ENCODE data around the gene COX19. TPM values are rescaled to one million over a fixed set of nuclear protein-coding genes. Genes with fewer than 3 reads are reported as not detected.

The COX19 gene
- total RNA-seq, 1 experiment from 2014 or later = 24.8 TPM

- no peak for TF ChIP-seq CTCF (IDR thresholded peaks at IDR 0.05; ENCODE audit: insufficient read depth in 1 of 2, low read depth in 1 of 2, low read length in 1 of 2, severe bottlenecking in 1 of 2, unreplicated experiment in 1 of 2)
- H3K27ac Mint-ChIP-seq (ENCODE audit: unreplicated experiment) = no peak overlapping the region
- H3K27me3 ChIP-seq (replicated peaks; ENCODE audit: control insufficient read depth, insufficient read depth, low read length) = no peaks in the 10 kb centered on the region
- no TSS peak for BruUV-seq (replicated peaks)
- peaks cover 23% of the 10 kb centered on the region for H3K36me3 Mint-ChIP-seq (ENCODE audit: insufficient read depth, unreplicated experiment)
- no peak overlapping the region for H3K4me3 ChIP-seq (ENCODE audit: low read depth, low read length)
- POLR2A ChIA-PET = no interaction called here
- H3K4me1 ChIP-seq = peaks cover 5% of the 10 kb centered on the region
- H3K9me3 ChIP-seq = peaks cover 9% of the 10 kb centered on the region; the same call in 1 of the 2 replicates
- DNase-seq = no peak
- intact Hi-C loops (cut with micrococcal nuclease; ENCODE audit: unreplicated experiment) = no loop called here
- peaks cover 1% of the 10 kb centered on the region for H3K36me3 ChIP-seq (ENCODE audit: control insufficient read depth, insufficient read depth, low read length)
- no peaks in the 10 kb centered on the region for H3K4me1 Mint-ChIP-seq (ENCODE audit: low read depth, unreplicated experiment)
- no peaks in the 10 kb centered on the region for H3K27me3 Mint-ChIP-seq (ENCODE audit: insufficient read depth, unreplicated experiment)
- H3K9me3 Mint-ChIP-seq (ENCODE audit: unreplicated experiment) = peaks cover 17% of the 10 kb centered on the region
- H3K4me3 Mint-ChIP-seq (ENCODE audit: unreplicated experiment) = no peak overlapping the region
- CTCF ChIA-PET = interaction anchor here (0.7 kb wide), 1 partner anchor 1795 kb away, joined by 3 read pairs; no protein-coding TSS in a partner anchor
Observed at GRCh38 chr7:939843-940242, 35.5 kb downstream of the COX19 start.

DNA sequence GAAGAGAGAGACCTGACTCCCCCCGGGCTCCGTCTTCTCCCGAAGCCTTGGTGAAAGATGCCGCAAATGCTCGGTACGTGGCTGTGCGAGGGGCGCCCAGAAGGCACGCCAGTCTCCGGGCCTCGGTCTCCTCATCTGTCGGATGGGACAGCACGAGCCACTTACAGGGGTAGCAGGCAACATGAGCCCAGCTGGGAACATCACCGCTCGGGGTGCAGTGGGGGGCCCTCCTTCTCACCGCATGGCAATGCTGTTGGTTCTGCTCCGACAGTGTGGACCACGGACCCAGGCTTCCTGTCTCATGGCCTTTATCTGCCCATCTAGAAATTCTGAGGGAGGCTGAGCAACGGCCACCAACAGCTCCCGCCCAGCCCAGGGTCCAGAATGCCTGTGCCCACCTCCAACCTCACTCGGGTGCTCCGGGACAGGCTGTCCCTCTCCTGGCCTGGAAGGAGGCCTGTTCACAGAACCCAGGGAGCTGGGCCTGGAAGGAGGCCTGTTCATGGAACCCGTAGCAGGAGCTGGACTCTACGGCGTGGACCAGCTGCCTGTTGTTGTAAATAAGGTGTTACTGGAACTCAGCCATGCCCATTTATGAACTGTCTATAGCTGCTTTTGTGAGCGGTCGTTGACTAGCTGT, 36.7 kb downstream of the COX19 start:
- DNase-seq = no peak
- Mint-ChIP-seq H3K9me3 (ENCODE audit: unreplicated experiment) (peaks cover 17% of the 10 kb centered on the region), H3K4me1 (ENCODE audit: low read depth, unreplicated experiment) (no peaks in the 10 kb centered on the region), H3K4me3 (ENCODE audit: unreplicated experiment) (no peak overlapping the region), H3K27ac (ENCODE audit: unreplicated experiment) (peak overlapping the region; percentile 15), H3K36me3 (ENCODE audit: insufficient read depth, unreplicated experiment) (peaks cover 32% of the 10 kb centered on the region), H3K27me3 (ENCODE audit: insufficient read depth, unreplicated experiment) (no peaks in the 10 kb centered on the region)
- H3K27me3 ChIP-seq (replicated peaks; ENCODE audit: control insufficient read depth, insufficient read depth, low read length) = no peaks in the 10 kb centered on the region
- TF ChIP-seq CTCF (IDR thresholded peaks at IDR 0.05; ENCODE audit: insufficient read depth in 1 of 2, low read depth in 1 of 2, low read length in 1 of 2, severe bottlenecking in 1 of 2, unreplicated experiment in 1 of 2) = no peak
- BruUV-seq (replicated peaks) = no TSS peak
- intact Hi-C loops (cut with micrococcal nuclease; ENCODE audit: unreplicated experiment) = no loop called here
- ChIA-PET POLR2A (no interaction called here), CTCF (no interaction called here)
- H3K4me1 ChIP-seq = no peaks in the 10 kb centered on the region
- H3K9me3 ChIP-seq = peaks cover 9% of the 10 kb centered on the region; the same call in 1 of the 2 replicates
- no peak overlapping the region for H3K4me3 ChIP-seq (ENCODE audit: low read depth, low read length)
- peaks cover 1% of the 10 kb centered on the region for H3K36me3 ChIP-seq (ENCODE audit: control insufficient read depth, insufficient read depth, low read length)

GRCh38 chr7:937856-938484, 37.4 kb downstream of the COX19 start:
- no peak overlapping the region for H3K4me3 ChIP-seq (ENCODE audit: low read depth, low read length)
- ChIA-PET CTCF (no interaction called here), POLR2A (interaction anchor here (0.6 kb wide), 1 partner anchor 38 kb away, joined by 3 read pairs; no protein-coding TSS in a partner anchor)
- DNase-seq = peak in 1 of 2 experiments; percentile 30
- no peak for TF ChIP-seq CTCF (IDR thresholded peaks at IDR 0.05; ENCODE audit: insufficient read depth in 1 of 2, low read depth in 1 of 2, low read length in 1 of 2, severe bottlenecking in 1 of 2, unreplicated experiment in 1 of 2)
- H3K4me1 ChIP-seq = no peaks in the 10 kb centered on the region
- no TSS peak for BruUV-seq (replicated peaks)
- intact Hi-C loops (cut with micrococcal nuclease; ENCODE audit: unreplicated experiment) = no loop called here
- peaks cover 9% of the 10 kb centered on the region; the same call in 1 of the 2 replicates for H3K9me3 ChIP-seq
- H3K36me3 Mint-ChIP-seq (ENCODE audit: insufficient read depth, unreplicated experiment) = peaks cover 32% of the 10 kb centered on the region
- peaks cover 1% of the 10 kb centered on the region for H3K36me3 ChIP-seq (ENCODE audit: control insufficient read depth, insufficient read depth, low read length)
- H3K4me1 Mint-ChIP-seq (ENCODE audit: low read depth, unreplicated experiment) = no peaks in the 10 kb centered on the region
- no peaks in the 10 kb centered on the region for H3K27me3 ChIP-seq (replicated peaks; ENCODE audit: control insufficient read depth, insufficient read depth, low read length)
- H3K27ac Mint-ChIP-seq (ENCODE audit: unreplicated experiment) = peak overlapping the region; percentile 15
- H3K4me3 Mint-ChIP-seq (ENCODE audit: unreplicated experiment) = no peak overlapping the region
- H3K9me3 Mint-ChIP-seq (ENCODE audit: unreplicated experiment) = peaks cover 17% of the 10 kb centered on the region
- no peaks in the 10 kb centered on the region for H3K27me3 Mint-ChIP-seq (ENCODE audit: insufficient read depth, unreplicated experiment)

Data from Caco-2 (cell line).